ENCODE data around the gene AHNAK.
"Not testable (repeated sequence)": the region's sequence is repeated elsewhere in the genome, so short reads cannot be mapped to it uniquely, and the experiment has no call there.

Gene AHNAK

GRCh38 chr11:62452839-62453468 is 93.7 kb downstream of the AHNAK start:
- no peak for DNase-seq

GRCh38 chr11:62452261-62452660 is 94.3 kb downstream of the AHNAK start:
- DNase-seq, result no peak

DNA sequence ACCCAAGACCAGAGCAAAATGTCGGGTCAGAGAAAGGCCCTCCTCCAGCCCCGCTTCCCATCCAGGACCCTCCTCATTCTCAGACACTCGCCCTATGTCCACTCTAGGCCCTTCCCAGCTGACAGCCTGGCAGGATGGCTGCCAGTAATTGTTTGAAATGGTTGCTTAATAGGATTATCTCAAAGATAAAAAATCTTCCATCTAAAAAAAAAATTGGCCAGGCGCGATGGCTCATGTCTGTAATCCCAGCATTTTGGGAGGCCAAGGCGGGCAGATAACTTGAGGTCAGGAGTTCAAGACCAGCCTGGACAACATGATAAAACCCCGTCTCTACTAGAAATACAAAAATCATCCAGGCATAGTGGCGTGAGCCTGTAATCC is 95.4 kb downstream of the AHNAK start:
- no peak for DNase-seq

GRCh38 chr11:62450543-62451240 is 95.9 kb downstream of the AHNAK start:
- no peak for DNase-seq

DNA sequence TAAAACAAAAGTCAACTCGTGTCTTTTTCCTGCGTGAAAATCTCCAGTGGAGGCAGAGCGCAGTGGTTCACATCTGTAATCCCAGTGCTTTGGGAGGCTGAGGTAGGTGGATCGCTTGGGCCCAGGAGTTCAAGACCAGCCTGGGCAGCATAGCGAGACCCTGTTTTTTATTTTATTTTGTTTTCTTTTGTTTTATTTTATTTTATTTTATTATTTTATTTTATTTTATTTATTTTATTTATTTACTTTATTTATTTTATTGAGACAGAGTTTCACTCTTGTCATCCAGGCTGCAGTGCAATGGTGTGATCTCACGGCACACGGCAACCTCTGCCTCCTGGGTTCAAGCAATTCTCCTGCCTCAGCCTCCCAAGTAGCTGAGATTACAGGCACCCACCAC is 96.7 kb downstream of the AHNAK start:
- not testable (repeated sequence) for DNase-seq

DNA sequence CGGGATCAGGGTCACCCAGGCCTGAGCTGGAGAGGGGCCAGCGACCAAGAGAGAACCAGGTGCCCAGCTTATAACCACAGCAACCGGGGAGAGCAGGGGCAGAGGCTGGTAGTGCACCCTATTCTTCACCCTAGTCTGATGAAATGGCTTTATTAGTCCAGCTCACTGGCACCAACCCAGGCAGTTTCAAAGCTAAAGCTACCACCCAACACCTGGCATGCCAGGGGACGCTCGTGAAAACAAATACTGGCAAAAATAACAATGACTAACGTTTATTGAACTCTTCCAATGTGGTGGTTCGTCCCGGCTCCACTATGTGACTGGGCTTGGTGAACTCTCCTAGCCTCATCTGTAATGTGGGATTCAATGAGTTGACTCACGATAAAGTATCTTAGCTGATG is 97.2 kb downstream of the AHNAK start:
- DNase-seq, result no peak

DNA sequence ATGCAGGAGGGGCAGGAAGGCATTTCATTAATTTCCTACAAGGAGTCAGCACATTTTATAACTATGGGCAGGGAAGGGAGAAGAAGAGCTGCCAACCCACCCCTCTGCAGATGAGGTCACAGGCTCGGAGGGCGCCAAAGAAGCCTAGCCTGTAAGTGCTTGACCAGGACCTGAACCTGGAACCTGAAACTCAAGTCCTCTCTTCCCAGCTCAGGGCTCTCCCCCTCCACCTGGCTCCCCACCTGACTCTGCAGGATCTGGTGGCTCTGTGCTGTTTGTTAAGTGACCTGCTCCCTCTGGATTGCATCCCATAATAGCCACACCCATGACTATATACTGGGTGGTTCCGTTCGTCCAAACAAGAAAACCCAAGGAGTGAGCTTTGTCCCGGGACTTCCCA is 100.5 kb downstream of the AHNAK start:
- DNase-seq, result no peak

GRCh38 chr11:62445314-62445740 is 101.3 kb downstream of the AHNAK start:
- no peak for DNase-seq

- no peak for DNase-seq
Observed at GRCh38 chr11:62444835-62445234, 101.8 kb downstream of the AHNAK start.

- DNase-seq, result peak; percentile 69
Observed at GRCh38 chr11:62444236-62444833, 102.3 kb downstream of the AHNAK start.

DNA sequence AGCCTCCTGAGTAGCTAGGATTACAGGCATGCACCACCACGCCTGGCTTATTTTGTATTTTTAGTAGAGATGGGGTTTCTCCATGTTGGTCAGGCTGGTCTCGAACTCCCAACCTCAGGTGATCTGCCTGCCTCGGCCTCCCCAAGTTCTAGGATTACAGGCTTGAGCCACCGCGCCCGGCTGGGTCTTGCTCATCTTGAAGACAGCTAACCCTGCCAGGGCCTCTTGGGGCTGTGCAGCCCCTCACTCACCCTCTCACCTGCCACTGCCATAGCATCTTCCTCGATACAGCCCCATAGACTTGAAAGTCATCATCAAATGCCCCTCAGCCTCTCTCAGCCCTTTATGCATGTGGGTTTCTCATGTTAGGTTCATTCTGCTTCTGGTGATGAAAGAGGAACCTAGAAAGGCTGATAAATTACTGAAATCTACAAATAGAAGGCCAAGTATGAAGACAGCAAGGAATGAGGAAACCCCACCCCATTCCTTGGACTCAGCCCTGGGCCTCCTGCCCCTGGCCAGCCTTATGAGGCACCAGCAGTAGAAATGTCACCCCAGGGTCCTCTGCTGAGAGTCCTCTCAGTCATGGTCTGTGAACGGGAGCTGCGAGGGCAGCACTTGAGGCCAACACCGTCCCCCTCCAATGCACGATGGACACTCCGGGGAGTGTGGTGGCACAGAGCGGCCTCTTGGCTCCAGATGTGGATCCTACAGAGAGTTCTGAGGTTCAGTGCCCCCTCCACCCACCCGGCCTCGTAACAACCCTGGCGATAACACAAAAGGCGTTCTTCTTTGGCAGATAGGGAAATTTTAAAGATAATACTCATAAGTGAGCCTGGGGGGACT is 103.0 kb downstream of the AHNAK start:
- DNase-seq, result peak; percentile 35

DNA sequence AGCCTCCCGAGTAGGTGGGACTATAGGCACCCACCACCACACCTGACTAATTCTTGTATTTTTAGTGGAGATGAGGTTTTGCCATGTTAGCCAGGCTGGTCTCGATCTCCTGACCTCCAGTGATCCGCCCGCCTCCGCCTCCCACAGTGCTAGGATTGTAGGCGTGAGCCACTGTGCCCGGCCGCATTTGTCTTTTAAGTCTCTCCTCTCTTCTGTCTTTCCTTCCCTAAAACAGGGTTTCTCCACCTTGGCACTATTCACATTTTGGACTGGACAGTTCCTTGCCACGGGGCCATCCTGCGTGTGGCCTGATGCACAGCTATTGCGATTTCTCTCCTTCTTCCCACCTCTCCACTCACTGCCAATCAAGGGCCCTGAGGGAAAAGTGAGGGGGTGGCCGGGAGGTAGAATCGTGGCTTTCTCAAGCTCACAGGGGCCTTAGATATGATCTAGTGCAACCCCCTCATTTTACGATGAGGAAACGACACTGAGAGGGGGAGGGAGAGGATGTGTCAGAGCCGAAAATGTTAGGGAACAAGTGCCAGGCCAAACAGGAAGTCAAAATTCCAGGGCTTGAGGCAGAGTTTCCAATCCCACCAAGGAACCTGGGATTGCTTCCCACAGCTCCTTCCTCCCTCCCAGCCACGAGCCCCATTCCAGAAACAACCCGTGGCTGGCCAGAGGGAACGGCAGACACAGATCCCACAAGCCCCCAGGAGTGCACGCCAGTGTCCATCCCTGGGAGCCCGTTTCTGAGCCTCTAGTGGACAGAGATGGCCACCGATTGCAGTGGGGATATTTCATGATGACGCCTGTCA is 106.6 kb downstream of the AHNAK start:
- DNase-seq, result peak; percentile 80

DNA sequence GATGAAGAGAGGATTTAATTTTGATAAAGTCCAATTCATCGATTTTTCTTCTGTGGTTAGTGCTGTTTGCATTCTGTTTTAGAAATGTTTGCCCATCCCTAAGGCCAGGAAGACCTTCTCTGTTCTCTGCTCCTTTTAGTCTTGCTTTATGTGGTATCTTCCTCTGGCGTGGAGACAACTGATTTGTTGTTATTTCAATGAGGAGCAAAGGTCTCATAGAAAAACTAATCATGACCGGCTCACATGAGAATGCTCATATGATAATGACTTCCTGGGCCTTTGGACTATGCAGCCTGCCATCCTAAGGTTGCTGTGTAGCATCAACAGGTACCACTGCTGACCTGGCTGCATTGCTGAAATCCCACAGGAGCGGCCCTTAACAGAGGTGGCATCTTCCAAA is 108.0 kb downstream of the AHNAK start:
- DNase-seq, result no peak

DNA sequence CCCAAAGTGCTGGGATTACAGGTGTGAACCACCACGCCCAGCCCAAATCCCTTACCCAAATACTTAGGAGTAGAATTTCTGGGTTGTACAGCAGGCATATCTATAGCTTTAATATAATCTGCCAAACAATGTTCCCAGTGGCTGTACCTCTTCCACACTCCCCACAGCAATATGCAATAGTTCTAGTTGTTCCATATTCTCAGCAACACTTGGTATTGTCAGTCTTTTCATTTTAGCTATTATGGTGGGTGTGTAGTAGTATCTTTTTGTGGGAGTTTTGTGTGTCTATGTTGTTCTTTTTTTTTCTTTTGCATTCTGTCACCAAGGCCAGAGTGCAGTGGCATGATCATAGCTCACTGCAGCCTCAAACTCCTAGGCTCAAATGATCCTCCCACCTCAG is 109.0 kb downstream of the AHNAK start:
- no peak for DNase-seq

- no peak for DNase-seq
Observed at GRCh38 chr11:62435846-62436660, 110.6 kb downstream of the AHNAK start.

DNA sequence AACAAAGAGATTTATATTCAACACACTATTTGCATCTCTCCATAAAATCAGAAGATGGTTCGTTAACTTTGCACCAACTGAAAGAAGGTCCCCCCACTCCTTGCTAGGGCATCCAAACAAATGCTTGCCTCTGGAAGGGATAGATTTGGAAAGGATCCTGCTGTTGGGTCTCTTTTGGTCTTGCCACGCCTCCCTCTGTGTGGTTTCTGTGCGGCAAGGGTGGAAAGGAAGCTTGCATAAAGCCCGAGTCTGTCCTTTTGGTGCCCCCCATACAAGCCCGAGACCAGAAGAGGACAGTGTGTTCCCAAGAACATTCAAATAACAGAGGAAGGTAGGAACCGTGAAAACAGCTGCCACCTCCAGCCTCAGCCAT is 112.7 kb downstream of the AHNAK start:
- no peak for DNase-seq

- no peak for DNase-seq
Observed at GRCh38 chr11:62433141-62433903, 113.3 kb downstream of the AHNAK start.

DNA sequence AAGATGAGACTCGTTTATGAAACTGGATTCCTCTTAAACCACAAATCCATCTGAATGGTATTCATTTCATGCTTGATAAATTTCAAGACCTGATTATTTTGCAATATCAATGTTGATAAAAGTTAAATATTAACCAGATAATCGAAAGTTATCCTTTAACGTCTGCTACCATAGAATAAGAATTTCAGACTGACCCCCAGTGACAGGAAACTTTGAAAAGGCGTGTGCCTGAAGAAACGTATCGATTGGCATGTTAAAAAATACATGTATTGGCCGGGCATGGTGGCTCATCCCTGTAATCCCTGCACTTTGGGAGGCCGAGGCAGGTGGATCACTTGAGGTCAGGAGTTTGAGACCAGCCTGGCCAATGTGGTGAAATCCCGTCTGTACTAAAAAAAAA is 113.9 kb downstream of the AHNAK start:
- DNase-seq, result no peak

DNA sequence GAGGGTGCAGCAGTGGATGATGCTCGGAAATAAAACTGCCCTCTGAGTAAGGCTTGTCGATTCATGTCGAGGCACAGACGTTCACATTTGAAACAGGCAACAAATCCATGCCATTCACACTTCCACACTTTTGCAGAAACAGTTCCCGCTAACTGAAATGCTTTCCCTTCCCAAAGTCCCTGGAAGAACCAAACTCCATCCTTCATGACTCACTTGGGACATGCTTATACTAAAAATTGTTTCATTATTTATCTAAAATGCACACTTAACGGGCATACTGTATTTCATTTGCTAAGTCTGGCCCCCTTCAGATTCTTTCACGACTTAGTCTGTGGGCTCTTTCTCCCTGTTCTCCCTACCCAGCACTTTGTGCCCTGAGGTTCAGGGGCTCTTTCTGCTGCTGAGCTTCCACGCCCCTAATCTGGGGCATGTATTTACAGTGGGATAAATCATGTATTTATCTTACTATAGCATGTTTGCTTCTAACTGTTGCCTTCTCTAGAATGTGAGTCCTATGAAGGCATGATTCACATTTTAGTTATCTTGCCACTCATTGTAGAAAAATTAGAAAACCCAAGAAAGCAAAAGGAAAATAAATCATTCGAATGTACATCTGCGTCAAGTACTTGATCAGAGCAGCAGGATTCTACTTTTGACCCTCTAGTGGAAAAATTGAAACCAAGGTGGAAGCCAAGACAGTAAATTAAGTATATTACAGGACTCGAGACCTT is 115.3 kb downstream of the AHNAK start:
- peak; percentile 88 for DNase-seq

DNA sequence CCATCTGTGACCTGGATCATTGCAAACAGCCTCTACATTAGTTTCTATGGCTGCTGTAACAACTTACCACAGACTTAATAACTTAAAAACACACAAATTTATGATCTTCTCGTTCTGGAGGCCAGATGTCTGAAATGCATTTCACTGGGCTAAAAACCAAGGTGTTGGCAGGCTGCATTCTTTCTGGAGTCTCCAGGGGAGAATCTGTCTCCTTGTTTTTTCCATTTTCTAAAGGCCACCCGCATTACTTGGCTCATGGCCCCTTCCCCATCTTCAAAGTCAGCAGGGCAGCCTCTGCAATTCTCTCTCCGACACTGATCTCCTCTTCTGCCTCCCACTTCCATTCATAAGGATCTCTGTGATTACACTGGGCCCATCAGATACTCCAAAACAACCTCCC is 116.2 kb downstream of the AHNAK start:
- peak; percentile 30 for DNase-seq

All from EL (cell line).